GM19025 (cell line): Measurements from ENCODE around the gene PTPRN2.
"Not testable (repeated sequence)": the region's sequence is repeated elsewhere in the genome, so short reads cannot be mapped to it uniquely, and the experiment has no call there.

Source experiments
- ATAC-seq: cut with Tn5 transposase; IDR thresholded peaks from one replicate; pipeline ENCODE4 v1.9.1; 2021; ENCODE audit warnings: mild to moderate bottlenecking, low read depth, moderate library complexity; ENCODE audit not compliant: unreplicated experiment

The PTPRN2 gene

DNA sequence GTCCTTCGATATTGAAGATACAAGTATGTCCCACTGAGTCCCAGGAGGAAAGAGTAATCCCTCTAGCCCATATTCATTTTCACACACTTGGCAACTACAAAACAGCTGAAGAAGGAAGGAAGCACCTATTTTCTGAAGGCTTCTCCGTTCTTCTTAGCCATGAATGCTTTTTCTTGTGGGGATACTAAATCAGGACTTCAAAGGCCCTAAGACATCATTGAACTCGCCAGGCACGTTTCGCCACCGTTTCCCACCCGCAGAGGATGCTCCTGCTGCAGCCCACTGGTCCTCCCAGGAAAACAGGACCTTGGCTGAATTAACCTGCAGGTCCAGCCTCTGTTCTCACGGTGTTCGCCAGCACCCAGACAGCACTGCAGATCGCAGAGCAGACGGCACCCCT lies 689.4 kb downstream of the PTPRN2 start:
- no peak for ATAC-seq

DNA sequence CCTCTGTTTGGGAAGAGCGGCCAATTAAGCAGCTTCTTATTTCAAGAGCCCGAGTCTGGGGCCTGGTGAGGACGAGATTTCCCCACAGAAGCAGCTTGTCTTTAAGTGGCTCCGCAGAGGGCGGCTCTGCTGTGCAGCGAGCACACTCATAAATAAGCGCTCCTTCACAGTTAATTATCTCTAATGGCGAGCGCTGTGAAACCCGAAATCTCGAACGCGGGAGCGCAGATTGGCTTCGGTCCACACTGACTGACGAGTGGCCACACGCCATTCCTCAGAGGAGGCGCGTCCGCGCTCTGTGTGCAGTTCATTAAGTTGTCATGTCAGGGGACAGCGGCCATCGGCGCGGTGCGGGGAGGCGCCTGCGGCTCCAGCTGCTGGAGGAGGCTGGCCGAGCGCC lies 689.9 kb downstream of the PTPRN2 start:
- no peak for ATAC-seq

DNA sequence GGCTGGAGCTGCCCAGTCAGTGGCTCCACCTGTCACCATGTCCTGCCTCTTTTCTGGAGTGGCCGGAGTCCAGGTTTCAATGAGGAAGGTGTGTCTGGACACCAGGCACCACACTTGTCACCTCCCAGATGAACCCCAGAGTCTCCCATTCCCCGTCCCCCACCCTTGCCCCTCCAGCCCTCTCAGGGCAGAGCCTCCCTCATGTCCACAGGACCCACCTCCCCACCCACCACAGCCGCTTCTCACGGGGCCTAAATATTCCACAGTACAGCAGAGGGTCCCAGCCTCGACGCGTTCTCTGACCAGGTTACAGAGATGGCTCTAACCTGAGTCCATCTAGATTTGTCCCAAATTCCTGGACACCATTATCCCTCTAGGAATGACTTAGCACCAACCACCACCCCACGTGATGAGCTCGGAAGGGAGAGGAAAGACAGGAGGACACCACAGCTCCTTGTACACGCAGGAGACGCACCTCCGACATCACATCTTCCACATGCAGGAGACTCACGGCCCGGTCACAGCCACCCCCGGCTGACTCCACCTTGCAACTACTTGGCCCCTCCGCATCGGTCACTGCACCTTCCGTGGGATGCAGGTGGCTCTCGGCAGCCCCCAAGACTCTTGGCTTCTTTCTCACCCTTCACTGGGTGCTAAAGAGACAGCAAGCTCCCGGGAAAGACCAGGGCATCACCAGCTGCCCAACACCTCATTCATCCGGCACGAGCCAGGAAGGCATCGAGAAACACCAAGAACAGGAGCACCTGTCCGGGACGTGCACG lies 690.7 kb downstream of the PTPRN2 start:
- ATAC-seq = no peak

DNA sequence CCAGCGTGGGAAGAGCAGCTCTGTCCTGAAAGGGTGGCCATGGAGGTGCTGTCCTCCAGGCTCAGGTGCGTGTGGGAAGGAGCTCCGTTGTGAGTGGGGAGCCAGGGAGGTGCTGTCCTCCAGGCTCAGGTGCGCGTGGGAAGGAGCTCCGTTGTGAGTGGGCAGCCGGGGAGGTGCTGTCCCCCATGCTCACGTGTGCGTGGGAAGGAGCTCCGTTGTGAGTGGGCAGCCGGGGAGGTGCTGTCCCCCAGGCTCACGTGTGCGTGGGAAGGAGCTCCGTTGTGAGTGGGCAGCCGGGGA lies 691.3 kb downstream of the PTPRN2 start:
- not testable (repeated sequence) for ATAC-seq

DNA sequence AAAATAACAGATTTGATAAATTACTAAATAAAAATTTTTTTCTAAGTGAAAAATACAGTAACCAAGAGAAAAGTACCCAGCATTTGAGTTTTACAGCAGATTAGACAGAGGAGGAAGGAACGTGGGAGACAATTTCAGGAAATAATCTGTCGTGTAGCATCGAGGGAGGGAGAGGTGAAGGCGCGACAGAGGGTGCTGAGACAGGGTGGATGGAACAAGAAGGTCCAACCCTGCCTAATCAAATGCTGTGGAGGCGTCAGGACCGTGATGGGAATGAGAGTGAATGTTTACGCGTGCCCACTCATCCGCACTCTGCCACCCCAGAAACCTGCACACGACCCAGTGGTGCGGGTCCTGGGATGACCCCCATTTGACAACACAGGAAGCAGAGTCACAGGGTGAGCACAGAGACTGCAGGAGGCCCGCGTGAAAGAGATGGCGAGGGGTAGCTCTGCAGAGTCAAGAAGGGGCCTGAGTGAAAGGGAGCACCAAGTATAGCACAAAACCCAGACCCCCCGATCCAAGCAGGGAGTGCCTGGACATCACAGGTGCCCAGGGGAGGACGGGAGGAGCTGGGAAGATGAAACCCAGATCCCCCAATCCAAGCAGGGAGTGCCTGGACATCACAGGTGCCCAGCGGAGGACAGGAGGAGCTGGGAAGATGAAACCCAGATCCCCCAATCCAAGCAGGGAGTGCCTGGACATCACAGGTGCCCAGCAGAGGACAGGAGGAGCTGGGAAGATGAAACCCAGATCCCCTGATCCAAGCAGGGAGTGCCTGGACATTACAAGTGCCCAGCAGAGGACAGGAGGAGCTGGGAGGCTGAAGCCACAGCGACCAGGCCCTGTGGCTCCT lies 691.9 kb downstream of the PTPRN2 start:
- no peak for ATAC-seq

DNA sequence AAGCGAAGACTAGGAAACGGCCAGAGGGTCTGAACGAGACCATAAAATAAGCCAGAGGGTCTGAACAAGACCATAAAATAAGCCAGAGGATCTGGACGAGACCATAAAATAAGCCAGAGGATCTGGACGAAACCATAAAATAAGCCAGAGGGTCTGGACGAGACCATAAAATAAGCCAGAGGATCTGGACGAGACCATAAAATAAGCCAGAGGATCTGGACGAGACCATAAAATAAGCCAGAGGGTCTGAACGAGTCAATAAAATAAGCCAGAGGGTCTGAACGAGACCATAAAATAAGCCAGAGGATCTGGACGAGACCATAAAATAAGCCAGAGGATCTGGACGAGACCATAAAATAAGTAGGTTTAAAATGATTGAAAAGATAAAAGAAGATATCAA lies 692.5 kb downstream of the PTPRN2 start:
- not testable (repeated sequence) for ATAC-seq

DNA sequence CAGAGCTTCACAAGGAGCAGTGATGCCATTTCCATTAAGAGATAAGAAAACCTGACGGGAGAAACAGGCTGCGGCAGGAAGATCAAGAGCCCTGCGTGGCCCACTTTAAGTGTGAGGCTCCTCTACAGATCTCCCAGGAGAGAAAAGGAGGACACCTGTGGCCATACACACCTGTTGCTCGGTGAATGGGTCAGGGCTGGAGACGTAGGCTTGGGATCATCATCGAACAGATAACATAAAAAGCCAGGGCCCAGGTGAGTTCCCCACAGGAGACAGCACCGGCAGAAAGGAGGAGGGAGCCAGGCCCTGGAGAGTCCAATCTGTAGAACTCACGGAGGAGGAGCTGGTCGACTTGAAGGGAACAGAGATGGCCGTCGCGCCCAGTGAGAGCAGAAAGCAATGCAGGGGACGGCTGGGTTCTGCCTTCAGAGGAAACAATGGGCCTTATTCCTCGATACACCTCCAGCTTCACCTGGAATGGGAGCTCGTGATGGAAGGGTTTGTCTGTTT lies 694.0 kb downstream of the PTPRN2 start:
- no peak for ATAC-seq

DNA sequence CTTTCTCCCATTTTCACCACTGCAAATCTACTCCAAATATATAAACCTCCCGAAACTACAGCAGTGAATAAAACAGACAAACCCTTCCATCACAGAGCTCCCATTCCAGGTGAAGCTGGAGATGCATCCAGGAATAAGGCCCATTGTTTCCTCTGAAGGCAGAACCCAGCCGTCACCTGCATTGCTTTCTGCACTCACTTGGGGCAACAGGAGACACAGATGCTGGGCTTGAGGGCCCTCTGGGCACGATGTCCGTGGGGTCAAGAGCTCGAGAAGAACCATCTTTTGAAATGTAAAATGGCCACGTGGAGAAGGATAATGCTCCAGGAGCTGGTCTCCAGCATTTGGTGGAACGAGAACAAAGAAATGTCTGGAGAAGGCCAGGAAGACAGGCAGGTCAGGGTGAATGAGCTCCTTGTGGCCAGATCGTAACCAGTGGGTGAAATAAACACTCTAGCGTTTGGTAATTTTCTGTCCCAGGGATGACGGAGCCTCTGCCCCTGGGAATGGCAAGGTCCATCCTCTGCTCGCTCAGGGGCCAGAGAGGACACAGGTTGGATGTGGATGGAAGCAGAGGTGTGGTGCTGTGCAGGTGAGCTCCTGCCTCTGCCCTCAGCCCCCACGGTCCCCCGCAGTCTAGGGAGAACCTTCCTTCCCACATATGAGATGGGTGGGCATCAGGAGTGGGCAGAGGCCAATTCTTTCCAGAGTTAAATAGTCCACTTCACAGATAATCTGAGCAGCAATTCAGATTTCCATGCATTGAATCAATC lies 694.7 kb downstream of the PTPRN2 start:
- ATAC-seq = no peak

DNA sequence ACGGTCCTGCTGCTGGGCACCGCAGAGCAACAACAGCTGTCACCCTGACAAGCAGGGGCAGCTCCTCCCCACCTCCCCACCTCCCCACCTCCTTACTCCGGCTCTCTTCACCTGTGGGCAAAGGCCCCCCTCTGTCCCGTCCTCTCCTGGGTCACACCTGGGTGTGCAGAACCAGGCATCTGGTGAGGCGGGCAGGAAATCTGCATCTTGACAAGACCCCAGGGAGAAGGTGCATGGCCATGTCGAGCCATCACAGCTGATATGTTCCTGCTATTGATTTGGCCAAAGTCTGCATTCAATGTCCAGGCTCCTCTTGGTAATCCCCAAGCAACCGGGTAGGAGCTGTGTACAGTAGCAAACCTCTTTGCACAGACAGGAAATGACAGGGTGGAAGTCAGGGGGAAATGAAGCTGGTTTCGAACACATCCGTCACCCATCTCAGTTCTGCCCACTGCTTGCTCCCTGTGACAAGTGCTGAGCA lies 696.7 kb downstream of the PTPRN2 start:
- no peak for ATAC-seq

DNA sequence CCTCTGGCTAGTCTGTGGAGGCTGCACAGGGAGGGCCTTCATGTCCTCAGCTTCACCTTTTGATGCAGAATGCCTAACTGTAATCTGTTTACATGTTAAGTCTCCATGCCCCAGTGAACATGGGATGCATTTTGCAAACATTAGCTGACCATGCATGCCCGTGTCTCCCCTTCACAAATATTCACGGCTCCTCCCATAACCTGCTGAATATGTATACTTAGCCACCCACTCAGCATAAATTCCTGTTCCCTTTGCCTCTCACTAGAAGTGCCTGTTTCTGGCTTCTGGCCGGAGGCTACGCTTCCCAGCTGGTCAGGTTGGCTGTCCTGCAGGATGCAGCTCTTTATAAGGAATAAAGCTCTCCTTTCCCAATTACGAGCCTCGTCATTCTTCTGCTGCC lies 698.1 kb downstream of the PTPRN2 start:
- no peak for ATAC-seq

DNA sequence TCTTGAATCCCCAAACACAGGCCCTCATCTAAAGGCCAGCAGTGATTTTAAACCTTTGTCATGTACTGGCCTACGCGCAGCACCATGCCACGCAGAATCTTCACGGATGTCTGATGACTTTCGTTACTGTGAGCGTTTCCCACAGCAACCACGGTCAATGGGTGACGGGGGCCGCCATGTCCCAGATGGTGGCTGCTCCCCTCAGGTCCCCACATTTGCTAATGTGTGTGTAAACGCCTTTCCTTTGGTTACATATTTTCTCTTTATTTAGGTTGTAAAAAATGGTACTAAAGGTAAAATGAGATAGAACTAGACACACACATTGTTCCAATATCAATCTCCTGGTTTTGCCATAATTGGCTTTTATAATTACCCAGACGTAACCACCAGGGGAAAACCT lies 699.0 kb downstream of the PTPRN2 start:
- no peak for ATAC-seq

DNA sequence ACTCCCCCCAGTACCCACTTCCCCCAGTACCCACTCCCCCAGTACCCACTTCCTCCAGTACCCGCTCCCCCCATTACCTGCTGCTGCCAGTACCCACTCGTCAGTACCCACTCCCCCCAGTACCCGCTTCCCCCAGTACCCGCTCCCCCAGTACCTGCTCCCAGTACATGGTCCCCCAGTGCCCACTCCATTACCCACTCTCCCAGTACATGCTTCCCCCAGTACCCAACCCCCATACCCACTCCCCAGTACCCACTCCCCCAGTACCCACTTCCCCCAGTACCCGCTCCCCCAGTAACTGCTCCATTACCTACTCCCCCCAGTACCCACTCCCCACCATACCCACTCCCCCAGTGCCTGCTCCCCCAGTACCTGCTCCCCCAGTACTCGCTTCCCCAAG lies 700.2 kb downstream of the PTPRN2 start:
- no peak for ATAC-seq

DNA sequence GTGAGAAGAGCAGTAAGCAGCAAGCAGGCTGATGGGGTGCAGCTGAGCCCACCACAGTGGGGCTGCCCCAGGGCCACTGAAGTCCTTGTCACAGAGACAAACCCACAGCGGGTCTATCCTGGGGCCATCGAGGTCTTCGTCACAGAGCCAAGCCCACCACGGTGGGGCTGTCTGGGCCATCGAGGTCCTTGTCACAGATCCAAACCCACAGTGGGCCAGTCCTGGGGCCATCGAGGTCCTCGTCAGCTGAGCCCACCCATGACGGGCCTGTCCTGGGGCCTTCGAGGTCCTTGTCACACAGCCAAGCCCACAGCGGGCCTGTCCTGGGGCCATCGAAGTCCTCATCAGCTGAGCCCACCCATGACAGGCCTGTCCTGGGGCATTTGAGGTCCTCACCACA lies 700.9 kb downstream of the PTPRN2 start:
- no peak for ATAC-seq

DNA sequence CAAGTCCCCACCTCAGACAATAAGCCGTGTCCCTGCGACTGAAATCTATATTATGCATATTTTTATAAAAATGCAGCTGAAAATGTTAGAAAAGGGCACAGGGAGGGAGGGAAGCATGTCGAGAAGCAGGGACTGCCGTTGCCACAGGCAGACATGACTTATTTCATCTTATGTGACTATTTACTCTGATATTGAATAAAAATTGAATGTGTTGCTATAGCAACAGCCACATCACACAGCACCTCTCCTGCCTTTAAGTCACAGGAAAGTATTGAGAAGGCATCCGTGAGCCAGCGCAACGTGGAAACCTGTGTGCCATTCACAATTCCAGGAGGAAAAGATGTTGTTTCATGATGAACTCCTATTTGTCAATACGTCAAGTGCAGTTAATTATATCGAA lies 701.4 kb downstream of the PTPRN2 start:
- no peak for ATAC-seq

DNA sequence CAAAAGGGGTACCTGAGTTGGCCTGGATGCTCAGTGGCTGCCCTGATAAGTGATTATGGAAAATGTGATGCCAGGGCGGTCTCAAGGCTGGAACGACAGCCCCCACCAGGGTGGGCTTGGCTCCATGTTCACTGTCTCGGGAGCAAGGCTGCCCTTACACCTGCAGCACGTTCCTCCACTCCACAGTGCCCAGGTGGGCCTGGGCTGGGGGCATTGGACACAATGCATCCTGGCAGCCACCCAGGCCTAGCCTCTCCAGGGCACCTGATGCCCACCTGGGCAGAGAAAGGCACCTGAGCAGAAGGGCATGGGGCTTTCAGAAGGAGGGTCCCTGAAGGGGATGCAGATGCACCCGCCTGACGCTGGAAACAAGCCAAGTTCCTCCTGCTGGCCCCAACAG lies 702.5 kb downstream of the PTPRN2 start:
- ATAC-seq = no peak

DNA sequence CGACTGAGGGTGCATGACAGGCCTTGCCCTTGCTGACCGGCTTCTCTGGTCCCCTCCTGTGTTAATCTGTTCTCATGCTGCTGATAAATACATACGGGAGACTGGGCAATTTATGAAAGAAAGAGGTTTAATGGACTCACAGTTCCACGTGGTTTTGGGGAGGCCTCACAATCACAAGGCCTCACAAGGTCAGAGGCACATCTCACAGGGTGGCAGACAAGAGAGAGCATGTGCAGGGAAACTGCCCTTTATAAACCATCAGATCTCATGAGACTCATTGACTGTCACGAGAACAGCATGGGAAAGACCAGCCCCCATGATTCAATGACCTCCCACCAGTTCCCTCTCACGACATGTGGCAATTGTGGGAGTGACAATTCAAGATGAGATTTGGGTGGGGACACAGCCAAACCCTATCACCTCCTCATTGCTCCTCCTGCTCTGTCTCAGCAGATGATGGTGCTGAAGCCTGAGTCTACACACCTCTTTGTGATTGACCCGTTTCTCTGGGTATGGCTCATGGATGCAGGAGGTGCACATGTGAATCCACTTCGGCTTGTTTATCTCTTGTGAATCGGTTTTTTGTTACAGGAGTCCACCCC lies 703.1 kb downstream of the PTPRN2 start:
- no peak for ATAC-seq

DNA sequence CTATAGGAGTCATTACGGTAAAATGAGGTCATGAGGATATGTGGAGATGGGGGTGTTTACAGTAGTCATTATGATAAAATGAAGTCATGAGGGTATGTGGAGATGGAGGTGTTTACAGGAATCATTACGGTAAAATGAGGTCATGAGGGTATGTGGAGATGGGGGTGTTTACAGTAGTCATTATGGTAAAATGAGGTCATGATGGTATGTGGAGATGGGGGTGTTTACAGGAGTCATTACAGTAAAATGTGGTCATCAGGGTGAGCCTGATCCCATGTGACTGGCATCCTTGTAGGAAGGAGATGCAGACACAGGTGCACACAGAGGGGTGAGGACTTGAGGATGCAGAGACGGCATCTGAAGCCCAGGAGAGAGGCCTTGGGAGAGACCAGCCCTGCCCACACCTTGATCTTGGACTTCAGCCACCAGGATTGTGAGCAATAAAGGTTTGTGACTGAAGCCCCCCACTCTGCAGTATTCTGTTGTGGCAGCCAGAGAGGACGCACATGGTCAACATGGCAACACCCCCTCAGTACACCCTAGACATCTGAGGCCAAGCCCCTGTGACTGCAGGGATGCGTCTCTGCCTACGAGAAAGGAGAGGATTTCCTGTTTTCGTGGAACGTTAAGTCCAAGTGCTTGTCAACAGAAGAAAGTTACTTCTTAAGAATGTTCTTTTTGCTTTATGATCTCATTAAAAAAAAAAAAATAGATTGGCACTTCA lies 706.4 kb downstream of the PTPRN2 start:
- ATAC-seq = no peak

DNA sequence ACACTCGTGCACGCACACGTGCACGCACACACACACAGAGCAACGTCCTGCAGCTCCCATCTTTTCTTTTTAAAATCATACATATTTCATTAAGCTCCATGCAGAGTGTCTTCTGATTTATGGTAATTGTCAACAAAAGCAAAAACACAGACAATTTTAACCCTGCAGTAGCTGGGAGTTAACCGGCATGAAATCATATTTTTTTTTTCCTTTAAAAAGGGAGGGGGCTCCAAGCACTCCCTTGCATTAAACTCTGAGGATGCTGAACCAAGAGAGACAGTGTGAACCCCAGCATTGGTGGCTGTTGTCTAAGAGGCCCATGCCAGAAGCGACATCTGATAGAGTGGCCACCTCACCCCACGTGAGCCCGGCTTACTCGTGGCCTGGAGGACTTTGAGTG lies 708.2 kb downstream of the PTPRN2 start:
- ATAC-seq = no peak

DNA sequence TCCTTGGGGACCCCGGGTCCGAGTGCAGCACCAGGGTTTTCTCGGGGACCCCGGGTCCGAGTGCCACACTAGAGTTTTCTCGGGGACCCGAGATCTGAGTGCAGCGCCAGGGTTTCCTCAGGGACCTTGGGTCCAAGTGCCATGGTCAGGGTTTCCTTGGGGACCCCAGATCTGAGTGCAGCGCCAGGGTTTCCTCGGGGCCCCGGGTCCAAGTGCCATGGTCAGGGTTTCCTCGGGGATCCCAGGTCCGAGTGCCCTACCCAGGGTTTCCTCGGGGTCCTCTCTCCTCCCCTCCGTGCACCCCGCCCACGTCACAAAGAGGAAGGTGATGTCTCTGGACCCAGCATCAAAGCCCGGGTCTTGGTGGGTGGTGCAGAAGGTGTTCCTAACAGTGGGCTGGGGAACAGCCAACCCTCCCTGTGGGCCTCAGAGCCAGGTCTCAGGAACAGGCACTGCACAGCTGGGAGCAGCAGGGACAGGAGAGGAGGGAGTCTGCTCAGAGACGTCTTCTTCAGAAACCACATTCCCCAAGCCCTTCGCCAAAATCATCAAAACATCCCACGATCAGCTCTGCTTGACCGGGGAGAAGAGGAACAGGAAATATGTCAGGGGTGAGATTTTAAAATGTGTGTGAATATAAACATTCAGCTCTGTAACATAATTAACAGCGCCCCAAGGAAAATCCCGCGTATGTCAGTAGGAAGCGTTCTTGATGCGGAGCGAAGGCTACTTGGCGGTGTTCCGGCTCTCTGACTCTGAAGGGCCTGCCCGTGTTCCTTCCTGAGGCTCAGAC lies 710.1 kb downstream of the PTPRN2 start:
- no peak for ATAC-seq
